Epithelial cell of proximal tubule (primary cell): ENCODE measurements around the gene NID1. TPM values are rescaled to one million over a fixed set of nuclear protein-coding genes. Genes with fewer than 3 reads are reported as not detected.

Source experiments
- DNase-seq: peaks from one replicate; pipeline ENCODE4 v3.0.0-alpha.2; 2011; ENCODE audit warnings: low read depth
- H3K4me3 ChIP-seq: 2 replicates; pipeline ENCODE4 v1.5.1; 2011; ENCODE audit warnings: low read depth, mild to moderate bottlenecking, low read length
- CTCF ChIP-seq: conservative IDR thresholded peaks from 2 replicates; pipeline ENCODE4 v1.5.1; 2012; ENCODE audit warnings: low read depth, mild to moderate bottlenecking, low read length
- total RNA-seq: library from RNA; depleted of rRNA; stranded (reverse); fragments of >200 nt; gene quantifications from 2 replicates; pipeline ENCODE4 v1.2.3, GENCODE V29; 2015

The NID1 gene
- total RNA-seq, 1 donor from 2014 or later, result 23.2 TPM

GRCh38 chr1:236038034-236038433 lies 26.9 kb downstream of the NID1 start:
- TF ChIP-seq CTCF, result no peak
- no peak for DNase-seq
- no peak overlapping the region for H3K4me3 ChIP-seq

- DNase-seq, result no peak
- H3K4me3 ChIP-seq, result no peak overlapping the region
- no peak for TF ChIP-seq CTCF
Measured at GRCh38 chr1:236035681-236036101, 29.2 kb downstream of the NID1 start.

GRCh38 chr1:236033336-236033735 lies 31.6 kb downstream of the NID1 start:
- H3K4me3 ChIP-seq, result no peak overlapping the region
- no peak for DNase-seq
- TF ChIP-seq CTCF, result no peak

- no peak for DNase-seq
- H3K4me3 ChIP-seq, result no peak overlapping the region
- TF ChIP-seq CTCF, result no peak
Measured at GRCh38 chr1:236030534-236030933, 34.4 kb downstream of the NID1 start.

- no peak overlapping the region for H3K4me3 ChIP-seq
- TF ChIP-seq CTCF, result no peak
- no peak for DNase-seq
Measured at GRCh38 chr1:236029428-236029940, 35.4 kb downstream of the NID1 start.

GRCh38 chr1:236027104-236027503 lies 37.8 kb downstream of the NID1 start:
- TF ChIP-seq CTCF, result no peak
- H3K4me3 ChIP-seq, result no peak overlapping the region
- no peak for DNase-seq

- H3K4me3 ChIP-seq, result no peak overlapping the region
- no peak for TF ChIP-seq CTCF
- DNase-seq, result no peak
Measured at GRCh38 chr1:236025836-236026235, 39.1 kb downstream of the NID1 start.
